Glomerular visceral epithelial cell (primary cell): ENCODE results near the gene TRPM7.
"Not testable (repeated sequence)": the region's sequence is repeated elsewhere in the genome, so short reads cannot be mapped to it uniquely, and the experiment has no call there.

ENCODE experiments used
- DNase-seq: peaks from one replicate; pipeline ENCODE4 v3.0.0-alpha.2; 2016; ENCODE audit errors: extremely low spot score

The TRPM7 gene

GRCh38 chr15:50655555-50655954 is 31.0 kb downstream of the TRPM7 start:
- DNase-seq = no peak

GRCh38 chr15:50653156-50653743 is 33.3 kb downstream of the TRPM7 start:
- no peak for DNase-seq

- no peak for DNase-seq
Observed at GRCh38 chr15:50652671-50653070, 33.9 kb downstream of the TRPM7 start.

GRCh38 chr15:50641318-50641717 is 45.3 kb downstream of the TRPM7 start:
- DNase-seq = no peak

- DNase-seq = no peak
Observed at GRCh38 chr15:50636146-50636545, 50.5 kb downstream of the TRPM7 start.

- DNase-seq = no peak
Observed at GRCh38 chr15:50633653-50634052, 52.9 kb downstream of the TRPM7 start.

- DNase-seq = no peak
Observed at GRCh38 chr15:50628421-50628820, 58.2 kb downstream of the TRPM7 start.

- DNase-seq = no peak
Observed at GRCh38 chr15:50627351-50628055, 59.1 kb downstream of the TRPM7 start.

GRCh38 chr15:50624616-50625168 is 61.9 kb downstream of the TRPM7 start:
- no peak for DNase-seq

GRCh38 chr15:50622361-50622943 is 64.1 kb downstream of the TRPM7 start:
- peak; percentile 6 for DNase-seq

- DNase-seq = not testable (repeated sequence)
Observed at GRCh38 chr15:50616960-50617359, 69.6 kb downstream of the TRPM7 start.

GRCh38 chr15:50616554-50616953 is 70.0 kb downstream of the TRPM7 start:
- not testable (repeated sequence) for DNase-seq

- DNase-seq = no peak
Observed at GRCh38 chr15:50613600-50613999, 73.0 kb downstream of the TRPM7 start.

GRCh38 chr15:50607129-50607528 is 79.5 kb downstream of the TRPM7 start:
- no peak for DNase-seq

- DNase-seq = no peak
Observed at GRCh38 chr15:50605462-50605861, 81.1 kb downstream of the TRPM7 start.

- DNase-seq = not testable (repeated sequence)
Observed at GRCh38 chr15:50602028-50602427, 84.6 kb downstream of the TRPM7 start.

- DNase-seq = no peak
Observed at GRCh38 chr15:50594311-50594710, 92.3 kb downstream of the TRPM7 start.

GRCh38 chr15:50593761-50594160 is 92.8 kb downstream of the TRPM7 start:
- DNase-seq = no peak

GRCh38 chr15:50590288-50590687 is 96.3 kb downstream of the TRPM7 start:
- no peak for DNase-seq

GRCh38 chr15:50577492-50577891 is 109.1 kb downstream of the TRPM7 start:
- DNase-seq = no peak

GRCh38 chr15:50576166-50576565 is 110.4 kb downstream of the TRPM7 start:
- no peak for DNase-seq

- DNase-seq = not testable (repeated sequence)
Observed at GRCh38 chr15:50573842-50574241, 112.8 kb downstream of the TRPM7 start.

- no peak for DNase-seq
Observed at GRCh38 chr15:50563756-50564155, 122.8 kb downstream of the TRPM7 start.
